NT2/D1 (cell line): ENCODE measurements around the gene EXD1.

ENCODE experiments used
- SUZ12 ChIP-seq: IDR thresholded peaks from 2 replicates; pipeline ENCODE4 v1.6.1; 2011; ENCODE audit not compliant: insufficient read length, insufficient read depth; ENCODE audit errors: extremely low read depth
- YY1 ChIP-seq: IDR thresholded peaks from 2 replicates; pipeline ENCODE4 v1.6.1; 2011; ENCODE audit not compliant: insufficient read length, insufficient read depth

DNA sequence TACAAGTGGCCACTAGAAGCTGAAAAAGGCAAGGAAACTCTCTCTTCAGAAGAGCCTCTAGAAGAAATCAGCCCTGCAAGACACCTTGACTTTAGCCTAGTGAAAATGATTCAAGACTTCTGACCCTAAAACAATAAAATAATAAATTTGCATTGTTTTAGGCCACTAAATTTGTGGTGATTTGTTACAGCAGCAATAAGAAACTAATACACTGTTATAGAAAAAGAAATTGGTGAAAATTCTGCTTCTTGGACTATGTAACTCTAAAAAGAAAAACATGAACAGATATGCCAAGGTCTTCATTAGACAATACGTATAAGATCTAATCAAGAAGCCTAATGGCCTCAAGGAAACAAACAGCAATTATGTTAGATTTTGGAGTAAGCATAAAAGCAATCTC is 36.1 kb downstream of the EXD1 start:
- TF ChIP-seq SUZ12 (no peak), YY1 (no peak)
